Measurements from ENCODE around the gene HLA-DPB1. TPM values are rescaled to one million over a fixed set of nuclear protein-coding genes. Genes with fewer than 3 reads are reported as not detected.

The HLA-DPB1 gene
- total RNA-seq, 4 donors from 2014 or later = 9.5 to 104 (median 19.7) TPM

DNA sequence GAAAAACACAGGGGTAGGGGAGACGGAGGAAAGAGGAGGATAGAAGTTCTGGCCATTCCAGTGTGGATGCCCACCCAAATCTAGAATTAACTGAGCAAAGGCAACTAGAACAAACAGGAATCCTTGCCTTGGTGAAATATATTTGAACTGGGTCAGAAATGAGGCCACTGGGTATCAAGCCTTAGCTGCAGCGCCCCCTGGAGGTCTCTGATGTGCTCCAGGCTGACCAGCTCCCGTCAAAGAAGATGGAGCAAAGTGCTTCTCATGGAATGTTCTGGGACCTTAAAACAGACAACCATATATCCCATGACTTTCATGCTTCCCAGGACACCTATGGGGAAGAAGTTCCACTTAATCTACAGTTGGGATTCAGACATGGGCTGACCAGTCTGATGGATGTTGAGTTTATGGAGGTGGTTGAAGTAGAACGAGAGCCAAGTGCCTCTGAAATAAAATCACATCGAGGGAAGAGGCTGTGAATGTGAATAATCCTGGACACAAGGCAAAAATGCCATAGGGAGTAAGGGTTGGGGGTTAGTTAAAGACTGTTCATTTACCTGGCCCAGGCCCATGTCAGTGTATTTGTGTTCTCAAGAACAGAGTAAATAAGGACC lies 50.4 kb downstream of the HLA-DPB1 start:
- Histone ChIP-seq H3K27ac (no peak overlapping the region), H3K4me3 (no peak overlapping the region), H3K4me1 (no peaks in the 10 kb centered on the region), H3K27me3 (no peaks in the 10 kb centered on the region), H3K36me3 (no peaks in the 10 kb centered on the region), H3K9me3 (no peaks in the 10 kb centered on the region)
- DNase-seq = peak; percentile 66 to 89 (median 82)
- TF ChIP-seq CTCF (IDR thresholded peaks at IDR 0.05) (peak in 5 of 6 experiments; percentile 37 to 65 (median 48)), POLR2A (IDR thresholded peaks at IDR 0.05) (no peak)

DNA sequence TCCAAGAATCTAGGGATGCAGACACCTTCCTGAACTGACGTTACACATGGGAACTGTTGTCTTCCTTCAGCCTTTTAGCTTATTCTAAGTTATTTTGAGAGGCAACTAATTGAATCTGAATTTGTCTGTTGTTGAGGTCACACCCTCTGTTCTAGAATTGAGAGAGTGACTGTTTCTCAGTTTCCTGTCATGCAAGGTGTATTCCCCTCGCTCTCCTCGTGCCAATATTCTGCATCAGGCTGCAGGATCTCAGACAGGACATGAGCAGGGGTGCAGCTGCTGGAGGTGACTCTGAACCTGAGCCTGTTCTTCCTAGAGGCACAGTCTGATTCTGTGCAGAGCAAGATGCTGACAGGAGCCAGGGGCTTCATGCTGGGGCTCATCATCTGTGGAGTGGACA lies 52.5 kb downstream of the HLA-DPB1 start:
- Histone ChIP-seq H3K4me3 (no peak overlapping the region), H3K36me3 (no peaks in the 10 kb centered on the region), H3K4me1 (no peaks in the 10 kb centered on the region), H3K27ac (no peak overlapping the region), H3K27me3 (no peaks in the 10 kb centered on the region), H3K9me3 (no peaks in the 10 kb centered on the region)
- TF ChIP-seq CTCF (IDR thresholded peaks at IDR 0.05) (no peak), POLR2A (IDR thresholded peaks at IDR 0.05) (no peak)
- no peak for DNase-seq

GRCh38 chr6:33132081-33132524 lies 56.3 kb downstream of the HLA-DPB1 start:
- Histone ChIP-seq H3K27ac (no peak overlapping the region), H3K9me3 (no peaks in the 10 kb centered on the region), H3K4me1 (no peaks in the 10 kb centered on the region), H3K36me3 (no peaks in the 10 kb centered on the region), H3K27me3 (no peaks in the 10 kb centered on the region), H3K4me3 (no peak overlapping the region)
- no peak for DNase-seq
- no peak for TF ChIP-seq POLR2A (IDR thresholded peaks at IDR 0.05)
- no peak for TF ChIP-seq CTCF (IDR thresholded peaks at IDR 0.05)

GRCh38 chr6:33136310-33136900 lies 60.6 kb downstream of the HLA-DPB1 start:
- DNase-seq = no peak
- no peak for TF ChIP-seq CTCF (IDR thresholded peaks at IDR 0.05)
- TF ChIP-seq POLR2A (IDR thresholded peaks at IDR 0.05) = no peak
- H3K27ac ChIP-seq = no peak overlapping the region
- H3K4me1 ChIP-seq = no peaks in the 10 kb centered on the region
- no peaks in the 10 kb centered on the region for H3K36me3 ChIP-seq
- H3K4me3 ChIP-seq = no peak overlapping the region
- no peaks in the 10 kb centered on the region for H3K9me3 ChIP-seq
- H3K27me3 ChIP-seq = no peaks in the 10 kb centered on the region

Other genes starting within 250 kb of the HLA-DPB1 start
- 10 to 100 TPM; 16.5 to 53.2 (median 39.4) TPM for gene TAP2, start 237.3 kb upstream of the HLA-DPB1 start, total RNA-seq
- 100 to 1,000 TPM in 2 of 4 donors, 10 to 100 TPM in 2; 48.1 to 104 (median 96.0) TPM for gene PSMB8, start 231.9 kb upstream of the HLA-DPB1 start, total RNA-seq
- 100 to 1,000 TPM in 3 of 4 donors, 10 to 100 TPM in 1; 25.6 to 136 (median 107) TPM for gene TAP1, start 222.3 kb upstream of the HLA-DPB1 start, total RNA-seq
- 100 to 1,000 TPM in 1 of 4 donors, 10 to 100 TPM in 3; 53.5 to 124 (median 80.9) TPM for gene PSMB9, start 221.8 kb upstream of the HLA-DPB1 start, total RNA-seq
- gene HLA-DMB, start 135.0 kb upstream of the HLA-DPB1 start, total RNA-seq = 100 to 1,000 TPM in 1 of 4 donors, 10 to 100 TPM in 3; 59.4 to 199 (median 91.6) TPM
- 10 to 100 TPM; 47.0 to 79.9 (median 62.1) TPM for gene HLA-DMA, start 122.9 kb upstream of the HLA-DPB1 start, total RNA-seq
- gene BRD2, start 107.4 kb upstream of the HLA-DPB1 start, total RNA-seq = 100 to 1,000 TPM; 146 to 525 (median 205) TPM
- gene HLA-DOA, start 66.4 kb upstream of the HLA-DPB1 start, total RNA-seq = 10 to 100 TPM in 1 of 4 donors, 1 to 10 TPM in 1, under 1 TPM in 1, not detected in 1; 0.95 to 26.4 (median 1.5) TPM
- gene HLA-DPA1, start 2.3 kb upstream of the HLA-DPB1 start, total RNA-seq = 10 to 100 TPM; 14.6 to 70.1 (median 50.4) TPM
- 1 to 10 TPM in 1 of 4 donors, under 1 TPM in 2, not detected in 1; 0.18 to 2.5 (median 0.54) TPM for gene COL11A2, start 116.5 kb downstream of the HLA-DPB1 start, total RNA-seq
- gene RXRB, start 124.7 kb downstream of the HLA-DPB1 start, total RNA-seq = 10 to 100 TPM; 23.1 to 56.7 (median 36.6) TPM
- 10 to 100 TPM; 33.8 to 99.0 (median 55.0) TPM for gene SLC39A7, start 124.9 kb downstream of the HLA-DPB1 start, total RNA-seq
- 10 to 100 TPM; 26.4 to 58.0 (median 44.0) TPM for gene HSD17B8, start 128.7 kb downstream of the HLA-DPB1 start, total RNA-seq
- 10 to 100 TPM; 18.2 to 38.0 (median 20.7) TPM for gene RING1, start 132.5 kb downstream of the HLA-DPB1 start, total RNA-seq
- gene VPS52, start 195.9 kb downstream of the HLA-DPB1 start, total RNA-seq = 100 to 1,000 TPM in 2 of 4 donors, 10 to 100 TPM in 2; 56.7 to 132 (median 95.8) TPM
- gene RPS18, start 196.1 kb downstream of the HLA-DPB1 start, total RNA-seq = 1,000 to 10,000 TPM in 2 of 4 donors, 100 to 1,000 TPM in 2; 697 to 1,875 (median 903) TPM
- 10 to 100 TPM in 3 of 4 donors, 1 to 10 TPM in 1; 8.3 to 33.1 (median 28.5) TPM for gene B3GALT4, start 201.1 kb downstream of the HLA-DPB1 start, total RNA-seq
- gene WDR46, start 213.2 kb downstream of the HLA-DPB1 start, total RNA-seq = 100 to 1,000 TPM in 1 of 4 donors, 10 to 100 TPM in 3; 22.1 to 102 (median 34.3) TPM
- 10 to 100 TPM; 12.4 to 24.8 (median 14.4) TPM for gene PFDN6, start 213.6 kb downstream of the HLA-DPB1 start, total RNA-seq
- gene RGL2, start 223.0 kb downstream of the HLA-DPB1 start, total RNA-seq = 10 to 100 TPM; 15.4 to 89.1 (median 39.4) TPM
- gene TAPBP, start 238.1 kb downstream of the HLA-DPB1 start, total RNA-seq = 100 to 1,000 TPM in 3 of 4 donors, 10 to 100 TPM in 1; 73.4 to 324 (median 204) TPM
- 10 to 100 TPM; 11.6 to 27.6 (median 20.2) TPM for gene ZBTB22, start 241.8 kb downstream of the HLA-DPB1 start, total RNA-seq
- 10 to 100 TPM; 40.1 to 86.6 (median 45.9) TPM for gene DAXX, start 247.0 kb downstream of the HLA-DPB1 start, total RNA-seq